Measurements from ENCODE around the gene ACP1.

- TF ChIP-seq POLR2A (IDR thresholded peaks at IDR 0.05): no peak
- TF ChIP-seq CTCF (IDR thresholded peaks at IDR 0.05): no peak
Observed at GRCh38 chr2:323035-323434, 58.3 kb downstream of the ACP1 start.
